ENCODE results near the gene ARMC3.
"Not testable (repeated sequence)": the region's sequence is repeated elsewhere in the genome, so short reads cannot be mapped to it uniquely, and the experiment has no call there.

ARMC3 gene

GRCh38 chr10:22927661-22928403 lies at the start of gene ARMC3:
ARMC3 (plus strand) TSS chr10:22928053; CDS start chr10:22931997, 3,944 bp downstream.
- DNase-seq: no peak

GRCh38 chr10:22891797-22892196 lies 36.1 kb upstream of the ARMC3 start:
- no peak for DNase-seq

- no peak for DNase-seq
Measured at GRCh38 chr10:22893781-22894180, 34.1 kb upstream of the ARMC3 start.

- no peak for DNase-seq
Measured at GRCh38 chr10:22894714-22895113, 33.1 kb upstream of the ARMC3 start.

GRCh38 chr10:22895252-22895651 lies 32.6 kb upstream of the ARMC3 start:
- no peak for DNase-seq

GRCh38 chr10:22897371-22897770 lies 30.5 kb upstream of the ARMC3 start:
- DNase-seq: no peak

GRCh38 chr10:22899307-22899706 lies 28.5 kb upstream of the ARMC3 start:
- no peak for DNase-seq

- DNase-seq: no peak
Measured at GRCh38 chr10:22899775-22900174, 28.1 kb upstream of the ARMC3 start.

- no peak for DNase-seq
Measured at GRCh38 chr10:22900841-22901601, 26.8 kb upstream of the ARMC3 start.

- not testable (repeated sequence) for DNase-seq
Measured at GRCh38 chr10:22902147-22902546, 25.7 kb upstream of the ARMC3 start.

GRCh38 chr10:22903694-22904093 lies 24.2 kb upstream of the ARMC3 start:
- DNase-seq: no peak

GRCh38 chr10:22906767-22907166 lies 21.1 kb upstream of the ARMC3 start:
- DNase-seq: no peak

- DNase-seq: no peak
Measured at GRCh38 chr10:22908837-22909236, 19.0 kb upstream of the ARMC3 start.

GRCh38 chr10:22909673-22910072 lies 18.2 kb upstream of the ARMC3 start:
- DNase-seq: not testable (repeated sequence)

GRCh38 chr10:22911067-22911466 lies 16.8 kb upstream of the ARMC3 start:
- no peak for DNase-seq

- no peak for DNase-seq
Measured at GRCh38 chr10:22911889-22912762, 15.7 kb upstream of the ARMC3 start.

- no peak for DNase-seq
Measured at GRCh38 chr10:22912763-22913384, 15.0 kb upstream of the ARMC3 start.

GRCh38 chr10:22913474-22914092 lies 14.3 kb upstream of the ARMC3 start:
- no peak for DNase-seq

- no peak for DNase-seq
Measured at GRCh38 chr10:22915314-22915713, 12.5 kb upstream of the ARMC3 start.

GRCh38 chr10:22925088-22925487 lies 2.8 kb upstream of the ARMC3 start:
- no peak for DNase-seq

GRCh38 chr10:22927166-22927565 lies 687 bp upstream of the ARMC3 start:
- no peak for DNase-seq

- not testable (repeated sequence) for DNase-seq
Measured at GRCh38 chr10:22929053-22929452, 1.2 kb downstream of the ARMC3 start.
